HEK293 (cell line): ENCODE data around the gene RNF144B.
A peak's percentile ranks its signal among the peaks of the same experiment; 100 is the strongest.

Source experiments
- CTCF ChIP-seq: fragments of 450-650 bp; formaldehyde crosslinking; IDR thresholded peaks from 2 replicates; pipeline ENCODE4 v1.5.1; 2016; ENCODE audit warnings: missing biosample characterization, missing genetic modification characterization
- GLI4 ChIP-seq: fragments of 450-650 bp; formaldehyde crosslinking; IDR thresholded peaks from 2 replicates; pipeline ENCODE4 v1.5.1; 2016; ENCODE audit warnings: missing biosample characterization, missing genetic modification characterization
- KLF16 ChIP-seq: fragments of 450-650 bp; formaldehyde crosslinking; IDR thresholded peaks from 2 replicates; pipeline ENCODE4 v1.5.1; 2017; ENCODE audit warnings: missing biosample characterization, missing genetic modification characterization
- OSR2 ChIP-seq: fragments of 450-650 bp; formaldehyde crosslinking; IDR thresholded peaks from 2 replicates; pipeline ENCODE4 v1.5.1; 2016; ENCODE audit warnings: missing biosample characterization, missing genetic modification characterization
- PBX3 ChIP-seq: sonication (generic); formaldehyde crosslinking; IDR thresholded peaks from 2 replicates; pipeline ENCODE4 v1.8.1; 2022; ENCODE audit warnings: mild to moderate bottlenecking, moderate library complexity, missing genetic modification reagents
- PRDM1 ChIP-seq: fragments of 450-650 bp; formaldehyde crosslinking; IDR thresholded peaks from 2 replicates; pipeline ENCODE4; 2016; ENCODE audit warnings: missing biosample characterization, missing genetic modification characterization
- PRDM4 ChIP-seq: fragments of 450-650 bp; formaldehyde crosslinking; IDR thresholded peaks from 2 replicates; pipeline ENCODE4 v1.5.1; 2017; ENCODE audit warnings: missing biosample characterization, missing genetic modification characterization
- SCRT1 ChIP-seq: fragments of 450-650 bp; formaldehyde crosslinking; IDR thresholded peaks from 2 replicates; pipeline ENCODE4 v1.5.1; 2016; ENCODE audit warnings: missing biosample characterization, missing genetic modification characterization, borderline replicate concordance
- SP2 ChIP-seq: fragments of 450-650 bp; formaldehyde crosslinking; IDR thresholded peaks from 2 replicates; pipeline ENCODE4 v1.5.1; 2016; ENCODE audit warnings: missing biosample characterization, missing genetic modification characterization
- SP3 ChIP-seq: fragments of 450-650 bp; formaldehyde crosslinking; IDR thresholded peaks from 2 replicates; pipeline ENCODE4 v1.5.1; 2016; ENCODE audit warnings: missing biosample characterization, missing genetic modification characterization
- TRIM28 ChIP-seq: IDR thresholded peaks from 2 replicates; pipeline ENCODE4 v1.6.1; 2011; ENCODE audit warnings: low read length, control low read depth, borderline replicate concordance
- YY1 ChIP-seq: fragments of 450-650 bp; formaldehyde crosslinking; IDR thresholded peaks from 2 replicates; pipeline ENCODE4 v1.5.1; 2018; ENCODE audit warnings: missing biosample characterization, missing genetic modification characterization
- ZBTB10 ChIP-seq: fragments of 450-650 bp; formaldehyde crosslinking; IDR thresholded peaks from 2 replicates; pipeline ENCODE4 v1.5.1; 2016; ENCODE audit warnings: missing biosample characterization, missing genetic modification characterization
- ZBTB48 ChIP-seq: fragments of 450-650 bp; formaldehyde crosslinking; IDR thresholded peaks from 2 replicates; pipeline ENCODE4 v1.5.1; 2016; ENCODE audit warnings: missing biosample characterization, missing genetic modification characterization
- ZEB2 ChIP-seq: fragments of 450-650 bp; formaldehyde crosslinking; IDR thresholded peaks from 2 replicates; pipeline ENCODE4 v1.5.1; 2016; ENCODE audit warnings: missing biosample characterization, missing genetic modification characterization
- ZNF10 ChIP-seq: fragments of 450-650 bp; formaldehyde crosslinking; IDR thresholded peaks from 2 replicates; pipeline ENCODE4 v1.5.1; 2017; ENCODE audit warnings: missing biosample characterization, missing genetic modification characterization
- ZNF202 ChIP-seq: fragments of 450-650 bp; formaldehyde crosslinking; IDR thresholded peaks from 2 replicates; pipeline ENCODE4 v1.5.1; 2016; ENCODE audit warnings: missing biosample characterization, missing genetic modification characterization, borderline replicate concordance
- ZNF239 ChIP-seq: fragments of 450-650 bp; formaldehyde crosslinking; IDR thresholded peaks from 2 replicates; pipeline ENCODE4 v1.5.1; 2016; ENCODE audit warnings: missing biosample characterization, missing genetic modification characterization
- ZNF398 ChIP-seq: fragments of 450-650 bp; formaldehyde crosslinking; IDR thresholded peaks from 2 replicates; pipeline ENCODE4 v1.5.1; 2017; ENCODE audit warnings: missing biosample characterization, missing genetic modification characterization
- ZNF423 ChIP-seq: fragments of 450-650 bp; formaldehyde crosslinking; IDR thresholded peaks from 2 replicates; pipeline ENCODE4 v1.5.1; 2016; ENCODE audit warnings: missing biosample characterization, missing genetic modification characterization
- ZNF449 ChIP-seq: fragments of 450-650 bp; formaldehyde crosslinking; IDR thresholded peaks from 2 replicates; pipeline ENCODE4 v1.5.1; 2017; ENCODE audit warnings: missing biosample characterization, mild to moderate bottlenecking, missing genetic modification characterization, moderate library complexity
- ZNF501 ChIP-seq: fragments of 450-650 bp; formaldehyde crosslinking; IDR thresholded peaks from 2 replicates; pipeline ENCODE4 v1.5.1; 2016; ENCODE audit warnings: missing biosample characterization, missing genetic modification characterization
- ZNF600 ChIP-seq: fragments of 450-650 bp; formaldehyde crosslinking; IDR thresholded peaks from 2 replicates; pipeline ENCODE4 v1.5.1; 2016; ENCODE audit warnings: missing biosample characterization, missing genetic modification characterization
- ZNF629 ChIP-seq: fragments of 450-650 bp; formaldehyde crosslinking; IDR thresholded peaks from 2 replicates; pipeline ENCODE4 v1.5.1; 2017; ENCODE audit warnings: missing biosample characterization, missing genetic modification characterization
- ZNF660 ChIP-seq: fragments of 450-650 bp; IDR thresholded peaks from 2 replicates; pipeline ENCODE4 v1.5.1; 2018; ENCODE audit warnings: missing biosample characterization, mild to moderate bottlenecking, missing genetic modification characterization
- ZNF677 ChIP-seq: fragments of 450-650 bp; IDR thresholded peaks from 2 replicates; pipeline ENCODE4 v1.5.0; 2018; ENCODE audit warnings: missing biosample characterization, mild to moderate bottlenecking, missing genetic modification characterization, moderate library complexity
- ZNF768 ChIP-seq: fragments of 450-650 bp; formaldehyde crosslinking; IDR thresholded peaks from 2 replicates; pipeline ENCODE4 v1.5.1; 2018; ENCODE audit warnings: missing biosample characterization, mild to moderate bottlenecking, missing genetic modification characterization
- ZSCAN16 ChIP-seq: fragments of 450-650 bp; formaldehyde crosslinking; IDR thresholded peaks from 2 replicates; pipeline ENCODE4 v1.5.1; 2016; ENCODE audit warnings: missing biosample characterization, missing genetic modification characterization
- ZSCAN30 ChIP-seq: fragments of 450-650 bp; IDR thresholded peaks from 2 replicates; pipeline ENCODE4 v1.5.1; 2018; ENCODE audit warnings: missing biosample characterization, mild to moderate bottlenecking, missing genetic modification characterization, moderate library complexity

Gene RNF144B

GRCh38 chr6:18387061-18387721, at the start of gene RNF144B (continued):
- peak; percentile 76 for TF ChIP-seq SCRT1 (tag by site-specific recombination)
- TF ChIP-seq ZBTB48: no peak
- no peak for TF ChIP-seq ZNF768 (tag by site-specific recombination)
- no peak for TF ChIP-seq PRDM1 (tag by site-specific recombination)
- no peak for TF ChIP-seq ZNF423
- TF ChIP-seq PRDM4: no peak
- TF ChIP-seq ZSCAN30 (tag by site-specific recombination): 0 out of 2 replicates have a peak, but pooled peaks have one; percentile 42
- TF ChIP-seq ZNF660 (tag by site-specific recombination): peak; percentile 71; the same call in 1 of the 2 replicates
- no peak for TF ChIP-seq YY1 (tag by site-specific recombination)
- 0 out of 2 replicates have a peak, but pooled peaks have one; percentile 22 for TF ChIP-seq ZSCAN16
- no peak for TF ChIP-seq ZNF398 (tag by site-specific recombination)
- peak; percentile 14; the same call in 1 of the 2 replicates for TF ChIP-seq ZNF629 (tag by site-specific recombination)
- TF ChIP-seq ZEB2 (tag by site-specific recombination): peak; percentile 68; the same call in 1 of the 2 replicates
- TF ChIP-seq GLI4 (tag by site-specific recombination): no peak
- no peak for TF ChIP-seq ZNF239 (tag by site-specific recombination)
- TF ChIP-seq SP2 (tag by site-specific recombination): peak; percentile 51
- peak; percentile 98 for TF ChIP-seq OSR2 (tag by site-specific recombination)
- TF ChIP-seq KLF16 (tag by site-specific recombination): no peak
- TF ChIP-seq PBX3 (CRISPR knock-in tag): peak; percentile 92
- TF ChIP-seq CTCF (tag by site-specific recombination): peak; percentile 16; the same call in 1 of the 2 replicates
- TF ChIP-seq ZNF501 (tag by site-specific recombination): 0 out of 2 replicates have a peak, but pooled peaks have one; percentile 24
- peak; percentile 44; the same call in 1 of the 2 replicates for TF ChIP-seq SP3 (tag by site-specific recombination)
- no peak for TF ChIP-seq ZNF10 (tag by site-specific recombination)
- peak; percentile 96 for TF ChIP-seq ZNF600 (tag by site-specific recombination)
- TF ChIP-seq ZNF449: no peak
- peak; percentile 70; the same call in 1 of the 2 replicates for TF ChIP-seq TRIM28
- TF ChIP-seq ZNF677 (tag by site-specific recombination): no peak
- no peak for TF ChIP-seq ZNF202
- TF ChIP-seq ZBTB10 (tag by site-specific recombination): no peak
